ENCODE results near the gene CXCL9.
"Not testable (repeated sequence)": the region's sequence is repeated elsewhere in the genome, so short reads cannot be mapped to it uniquely, and the experiment has no call there.

The CXCL9 gene

DNA sequence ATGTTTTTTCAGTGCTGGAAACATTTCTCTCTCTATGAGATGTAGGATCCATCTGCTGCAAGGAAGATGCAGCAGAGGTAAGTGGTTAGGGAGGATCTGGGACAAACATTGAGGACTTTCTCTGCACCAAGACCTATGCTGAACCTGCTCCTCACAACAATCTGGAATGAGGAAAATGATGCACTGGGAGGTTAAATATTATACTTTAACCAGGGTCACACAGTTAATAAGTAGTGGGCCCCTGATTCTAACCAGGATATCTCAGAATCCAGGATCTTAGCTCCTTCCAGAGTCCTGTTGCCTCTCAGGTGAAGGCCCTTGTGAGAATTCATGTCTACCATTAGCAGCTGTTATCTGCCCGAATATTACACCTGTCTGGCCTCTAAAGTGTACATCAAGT is 7.0 kb downstream of the CXCL9 start:
- no peaks in the 10 kb centered on the region for H3K9me3 ChIP-seq (ENCODE audit: insufficient read depth, low read length)
- H3K4me3 ChIP-seq (ENCODE audit: insufficient read length, low read depth): no peak overlapping the region
- DNase-seq (ENCODE audit: low read depth, low spot score): no peak
- H3K27me3 ChIP-seq (ENCODE audit: insufficient read depth, insufficient read length): no peaks in the 10 kb centered on the region
- H3K4me1 ChIP-seq (ENCODE audit: insufficient read depth, insufficient read length): no peaks in the 10 kb centered on the region
- no peak overlapping the region for H3K9ac ChIP-seq (ENCODE audit: insufficient read length, low read depth)
- H3K36me3 ChIP-seq (ENCODE audit: insufficient read depth, insufficient read length, low read length): no peaks in the 10 kb centered on the region
- TF ChIP-seq ZNF274 (IDR thresholded peaks at IDR 0.05; ENCODE audit: low read depth, low read length): no peak
- no peak for TF ChIP-seq SUZ12 (IDR thresholded peaks at IDR 0.05; ENCODE audit: extremely low read depth, insufficient read depth, insufficient read length)
- no peak for TF ChIP-seq YY1 (IDR thresholded peaks at IDR 0.05; ENCODE audit: insufficient read depth, insufficient read length)

DNA sequence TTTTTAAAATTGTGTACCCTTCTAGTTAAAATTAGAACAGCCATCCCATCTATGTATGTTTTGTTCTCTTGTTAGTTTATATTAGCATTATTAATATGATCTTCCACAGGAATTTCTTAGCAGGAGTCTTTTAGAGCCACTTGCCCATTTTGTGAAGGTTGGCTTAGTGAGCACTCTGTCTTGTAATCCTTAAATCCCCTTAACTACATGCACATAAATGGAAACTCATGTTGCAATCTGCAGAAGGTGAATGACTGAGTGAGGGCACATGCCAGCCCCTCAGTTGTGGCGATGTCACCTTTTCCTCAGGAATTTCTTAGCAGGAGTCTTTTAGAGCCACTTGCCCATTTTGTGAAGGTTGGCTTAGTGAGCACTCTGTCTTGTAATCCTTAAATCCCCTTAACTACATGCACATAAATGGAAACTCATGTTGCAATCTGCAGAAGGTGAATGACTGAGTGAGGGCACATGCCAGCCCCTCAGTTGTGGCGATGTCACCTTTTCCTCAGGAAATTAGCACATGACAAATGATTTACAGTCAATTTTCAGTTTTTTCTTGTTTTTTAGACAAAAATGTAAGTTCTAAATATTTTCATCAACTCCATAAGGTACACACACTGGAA is 8.7 kb downstream of the CXCL9 start:
- not testable (repeated sequence) for H3K36me3 ChIP-seq (ENCODE audit: insufficient read depth, insufficient read length, low read length); H3K9me3 ChIP-seq (ENCODE audit: insufficient read depth, low read length); H3K4me1 ChIP-seq (ENCODE audit: insufficient read depth, insufficient read length); H3K4me3 ChIP-seq (ENCODE audit: insufficient read length, low read depth); H3K27me3 ChIP-seq (ENCODE audit: insufficient read depth, insufficient read length); H3K9ac ChIP-seq (ENCODE audit: insufficient read length, low read depth); DNase-seq (ENCODE audit: low read depth, low spot score)

DNA sequence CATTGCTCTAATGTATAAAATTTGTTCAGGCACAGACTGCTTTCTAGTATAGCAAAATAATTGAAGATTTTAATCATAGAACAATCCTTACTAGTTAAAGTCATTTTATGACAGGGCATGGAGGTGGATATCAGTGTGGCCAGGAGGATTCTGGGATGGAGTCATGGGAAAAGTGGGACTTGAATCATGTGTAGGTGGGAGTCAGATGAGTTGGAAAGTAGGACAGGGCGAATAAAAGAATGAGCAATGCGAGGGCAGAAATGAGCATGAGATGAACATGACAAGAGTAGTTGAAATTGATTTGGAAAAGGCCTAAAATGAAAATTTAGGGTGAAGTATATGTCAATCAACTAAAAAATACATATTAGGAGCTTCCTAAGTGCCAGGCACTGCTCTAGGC is 9.4 kb downstream of the CXCL9 start:
- no peaks in the 10 kb centered on the region for H3K4me1 ChIP-seq (ENCODE audit: insufficient read depth, insufficient read length)
- H3K9me3 ChIP-seq (ENCODE audit: insufficient read depth, low read length): no peaks in the 10 kb centered on the region
- no peak for DNase-seq (ENCODE audit: low read depth, low spot score)
- H3K27me3 ChIP-seq (ENCODE audit: insufficient read depth, insufficient read length): no peaks in the 10 kb centered on the region
- no peaks in the 10 kb centered on the region for H3K36me3 ChIP-seq (ENCODE audit: insufficient read depth, insufficient read length, low read length)
- no peak overlapping the region for H3K9ac ChIP-seq (ENCODE audit: insufficient read length, low read depth)
- TF ChIP-seq ZNF274 (IDR thresholded peaks at IDR 0.05; ENCODE audit: low read depth, low read length) (no peak), YY1 (IDR thresholded peaks at IDR 0.05; ENCODE audit: insufficient read depth, insufficient read length) (no peak), SUZ12 (IDR thresholded peaks at IDR 0.05; ENCODE audit: extremely low read depth, insufficient read depth, insufficient read length) (no peak)
- no peak overlapping the region for H3K4me3 ChIP-seq (ENCODE audit: insufficient read length, low read depth)

DNA sequence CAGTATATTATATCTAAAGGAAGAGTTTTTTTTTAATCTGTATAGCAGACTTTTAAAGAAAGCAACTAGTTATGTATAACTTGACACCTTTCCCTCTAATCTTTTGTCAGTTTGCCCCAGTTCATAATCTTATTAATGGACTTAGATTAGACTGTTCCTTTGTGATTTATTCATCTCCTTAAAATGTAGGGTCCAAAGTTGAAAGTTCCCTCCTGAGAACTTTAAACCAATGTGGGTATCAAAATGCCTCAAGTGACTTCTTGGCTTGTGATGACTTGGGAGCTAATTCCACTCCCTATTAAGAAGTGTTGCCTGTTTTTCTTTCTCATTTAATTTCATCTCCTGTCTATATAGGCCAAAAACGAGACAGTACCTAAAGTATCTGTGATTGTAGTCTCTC is 10.2 kb downstream of the CXCL9 start:
- no peak overlapping the region for H3K9ac ChIP-seq (ENCODE audit: insufficient read length, low read depth)
- no peaks in the 10 kb centered on the region for H3K4me1 ChIP-seq (ENCODE audit: insufficient read depth, insufficient read length)
- no peak overlapping the region for H3K4me3 ChIP-seq (ENCODE audit: insufficient read length, low read depth)
- TF ChIP-seq ZNF274 (IDR thresholded peaks at IDR 0.05; ENCODE audit: low read depth, low read length) (no peak), YY1 (IDR thresholded peaks at IDR 0.05; ENCODE audit: insufficient read depth, insufficient read length) (no peak), SUZ12 (IDR thresholded peaks at IDR 0.05; ENCODE audit: extremely low read depth, insufficient read depth, insufficient read length) (no peak)
- H3K27me3 ChIP-seq (ENCODE audit: insufficient read depth, insufficient read length): no peaks in the 10 kb centered on the region
- H3K9me3 ChIP-seq (ENCODE audit: insufficient read depth, low read length): no peaks in the 10 kb centered on the region
- H3K36me3 ChIP-seq (ENCODE audit: insufficient read depth, insufficient read length, low read length): no peaks in the 10 kb centered on the region
- DNase-seq (ENCODE audit: low read depth, low spot score): no peak

DNA sequence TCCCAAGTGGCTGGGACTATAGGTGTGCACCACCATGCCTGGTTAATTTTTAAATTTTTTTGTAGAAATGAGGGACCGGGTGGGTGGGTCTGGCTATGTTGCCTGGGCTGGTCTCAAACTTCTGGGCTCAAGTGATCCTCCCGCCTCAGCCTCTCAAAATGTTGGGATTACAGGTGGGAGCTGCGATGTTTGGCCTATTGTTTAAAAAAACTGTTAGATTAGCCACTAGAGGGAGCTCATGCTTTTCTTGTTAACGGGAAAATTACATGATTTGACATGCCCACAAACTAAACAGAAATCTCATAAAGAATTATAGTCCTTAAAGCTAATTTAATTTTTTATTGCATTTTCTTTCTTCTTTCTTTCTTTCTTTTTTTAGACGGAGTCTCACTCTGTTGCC is 11.6 kb downstream of the CXCL9 start:
- DNase-seq (ENCODE audit: low read depth, low spot score): peak; percentile 35
- H3K36me3 ChIP-seq (ENCODE audit: insufficient read depth, insufficient read length, low read length): no peaks in the 10 kb centered on the region
- H3K9ac ChIP-seq (ENCODE audit: insufficient read length, low read depth): no peak overlapping the region
- H3K27me3 ChIP-seq (ENCODE audit: insufficient read depth, insufficient read length): no peaks in the 10 kb centered on the region
- H3K9me3 ChIP-seq (ENCODE audit: insufficient read depth, low read length): no peaks in the 10 kb centered on the region
- TF ChIP-seq SUZ12 (IDR thresholded peaks at IDR 0.05; ENCODE audit: extremely low read depth, insufficient read depth, insufficient read length) (no peak), ZNF274 (IDR thresholded peaks at IDR 0.05; ENCODE audit: low read depth, low read length) (no peak), YY1 (IDR thresholded peaks at IDR 0.05; ENCODE audit: insufficient read depth, insufficient read length) (no peak)
- H3K4me1 ChIP-seq (ENCODE audit: insufficient read depth, insufficient read length): no peaks in the 10 kb centered on the region
- H3K4me3 ChIP-seq (ENCODE audit: insufficient read length, low read depth): no peak overlapping the region

DNA sequence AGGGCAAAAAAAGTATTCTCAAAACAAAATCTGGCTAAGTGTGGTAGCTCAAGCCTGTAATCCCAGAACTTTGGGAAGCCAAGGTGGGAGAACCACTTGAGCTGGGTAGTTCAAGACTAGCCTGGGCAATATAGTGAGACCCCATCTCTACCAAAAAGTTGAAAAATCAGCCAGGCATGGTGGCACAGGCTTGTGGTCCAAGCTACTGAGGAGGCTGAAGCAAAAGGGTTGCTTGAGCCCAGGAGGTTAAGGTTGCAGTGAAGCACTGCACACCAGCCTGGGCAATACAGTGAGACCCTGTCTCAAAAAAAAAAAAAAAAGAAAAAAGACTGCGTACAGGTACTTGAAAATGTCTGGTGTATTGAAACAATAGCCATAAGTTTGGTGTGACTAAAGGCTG is 14.8 kb downstream of the CXCL9 start:
- no peaks in the 10 kb centered on the region for H3K9me3 ChIP-seq (ENCODE audit: insufficient read depth, low read length)
- H3K27me3 ChIP-seq (ENCODE audit: insufficient read depth, insufficient read length): no peaks in the 10 kb centered on the region
- H3K9ac ChIP-seq (ENCODE audit: insufficient read length, low read depth): no peak overlapping the region
- peaks cover 6% of the 10 kb centered on the region for H3K36me3 ChIP-seq (ENCODE audit: insufficient read depth, insufficient read length, low read length)
- no peak overlapping the region for H3K4me3 ChIP-seq (ENCODE audit: insufficient read length, low read depth)
- TF ChIP-seq ZNF274 (IDR thresholded peaks at IDR 0.05; ENCODE audit: low read depth, low read length): no peak
- TF ChIP-seq YY1 (IDR thresholded peaks at IDR 0.05; ENCODE audit: insufficient read depth, insufficient read length): no peak
- no peak for TF ChIP-seq SUZ12 (IDR thresholded peaks at IDR 0.05; ENCODE audit: extremely low read depth, insufficient read depth, insufficient read length)
- H3K4me1 ChIP-seq (ENCODE audit: insufficient read depth, insufficient read length): no peaks in the 10 kb centered on the region
- DNase-seq (ENCODE audit: low read depth, low spot score): no peak

DNA sequence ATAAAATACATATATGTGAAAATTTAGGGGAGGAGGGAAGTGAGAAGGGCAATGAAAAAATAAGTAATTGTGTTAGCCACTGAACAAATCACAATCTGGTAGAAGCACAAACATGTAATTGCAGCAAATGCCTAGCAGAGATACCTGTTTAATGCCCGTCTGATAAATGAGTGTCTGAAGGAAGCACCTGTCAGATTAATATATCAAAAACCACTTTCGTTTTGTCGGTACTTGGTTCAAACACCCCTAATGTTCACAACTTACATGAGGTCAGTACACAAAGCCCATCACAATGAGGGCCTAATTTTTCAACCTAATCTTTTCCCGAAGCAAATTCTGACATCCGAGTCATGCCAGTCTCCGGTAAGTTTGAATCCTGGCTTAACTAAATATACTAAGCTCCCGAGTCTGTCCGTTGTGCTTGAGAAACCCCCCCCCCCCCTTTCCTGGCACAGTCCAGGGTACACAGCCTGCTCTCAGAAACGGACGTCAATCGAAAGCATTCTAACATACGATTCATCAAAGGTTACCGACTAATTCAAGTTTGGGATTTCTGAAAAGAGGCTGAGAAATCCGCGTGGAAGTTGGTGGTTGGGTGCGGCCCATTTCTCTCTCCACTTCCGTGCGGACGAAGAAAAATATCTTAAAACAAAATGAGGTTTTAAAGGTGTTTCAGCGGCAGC is 17.3 kb downstream of the CXCL9 start:
- peaks cover 17% of the 10 kb centered on the region for H3K36me3 ChIP-seq (ENCODE audit: insufficient read depth, insufficient read length, low read length)
- H3K9me3 ChIP-seq (ENCODE audit: insufficient read depth, low read length): no peaks in the 10 kb centered on the region
- H3K27me3 ChIP-seq (ENCODE audit: insufficient read depth, insufficient read length): no peaks in the 10 kb centered on the region
- DNase-seq (ENCODE audit: low read depth, low spot score): no peak
- H3K4me1 ChIP-seq (ENCODE audit: insufficient read depth, insufficient read length): no peaks in the 10 kb centered on the region
- TF ChIP-seq YY1 (IDR thresholded peaks at IDR 0.05; ENCODE audit: insufficient read depth, insufficient read length) (no peak), ZNF274 (IDR thresholded peaks at IDR 0.05; ENCODE audit: low read depth, low read length) (no peak), SUZ12 (IDR thresholded peaks at IDR 0.05; ENCODE audit: extremely low read depth, insufficient read depth, insufficient read length) (no peak)
- peak overlapping the region; percentile 93 for H3K9ac ChIP-seq (ENCODE audit: insufficient read length, low read depth)
- H3K4me3 ChIP-seq (ENCODE audit: insufficient read length, low read depth): peak overlapping the region; percentile 86

Measured in NT2/D1 (cell line).